ENCODE measurements around the gene DEDD2.
A peak's percentile ranks its signal among the peaks of the same experiment; 100 is the strongest.

DEDD2 gene

GRCh38 chr19:42201489-42202289 is 15.8 kb downstream of the DEDD2 start:
- DNase-seq = peak in 11 of 58 donors; percentile 3 to 45 (median 21)

- no peak for DNase-seq
Measured at GRCh38 chr19:42200116-42200715, 17.3 kb downstream of the DEDD2 start.

- no peak for DNase-seq
Measured at GRCh38 chr19:42199440-42200115, 17.9 kb downstream of the DEDD2 start.

DNA sequence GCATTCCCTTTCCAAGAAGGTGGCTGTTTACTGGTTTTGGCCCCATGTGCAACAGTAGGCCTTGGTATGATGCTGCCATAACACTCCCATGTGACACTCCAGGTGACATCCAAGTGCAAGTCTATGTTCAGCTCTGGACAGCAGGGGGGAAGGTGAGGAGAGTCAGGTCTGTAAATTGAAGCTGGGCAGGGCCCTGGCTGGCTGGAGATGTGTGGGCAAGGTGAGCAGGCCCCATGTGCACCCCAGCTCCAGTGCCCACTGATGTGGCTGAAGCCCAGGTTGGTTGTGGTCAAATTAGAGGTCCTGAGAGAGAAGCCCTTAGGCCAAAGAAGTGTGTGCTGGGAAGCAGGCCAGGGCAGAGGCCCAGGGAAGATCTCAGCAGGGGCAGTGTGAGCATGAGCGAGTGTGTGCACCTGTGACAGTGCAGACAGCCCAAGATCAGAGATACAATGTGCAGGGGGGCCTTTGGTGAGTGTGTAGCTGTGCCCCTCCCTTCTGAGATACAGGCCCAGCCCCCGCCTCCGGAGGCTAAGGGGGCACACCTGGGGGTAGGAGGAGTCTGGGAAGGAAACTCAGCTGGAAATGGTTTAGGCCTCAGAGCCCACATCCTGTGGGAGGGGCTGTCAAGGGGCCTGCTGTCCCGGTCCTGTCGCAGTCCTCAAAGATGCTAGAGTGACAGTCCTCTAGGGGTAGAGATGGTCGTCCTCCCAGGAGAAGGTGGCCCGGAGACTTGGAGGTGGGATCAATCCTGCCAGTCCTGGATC is 18.6 kb downstream of the DEDD2 start:
- DNase-seq = no peak

DNA sequence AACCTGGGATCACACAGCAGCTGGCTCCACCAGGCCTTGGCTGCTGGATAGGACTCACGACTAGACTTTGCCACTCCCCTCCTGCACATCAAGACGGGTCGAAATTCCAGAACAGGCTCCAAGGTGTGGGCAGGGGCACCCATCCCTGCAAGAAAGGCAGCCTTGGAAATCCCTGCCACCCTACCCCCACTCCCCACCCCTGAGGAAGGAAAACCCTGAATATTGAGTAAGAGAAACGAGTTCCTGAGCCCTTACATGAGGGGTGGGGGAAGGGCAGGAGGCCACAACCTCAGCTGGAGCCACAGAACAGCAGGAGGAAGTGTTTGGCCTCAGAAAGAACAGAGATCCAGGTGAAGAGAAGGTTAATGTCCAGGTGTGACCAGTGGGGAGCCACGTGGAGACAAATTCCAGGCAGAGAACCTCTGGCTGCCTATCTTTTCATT is 20.1 kb downstream of the DEDD2 start:
- no peak for DNase-seq

DNA sequence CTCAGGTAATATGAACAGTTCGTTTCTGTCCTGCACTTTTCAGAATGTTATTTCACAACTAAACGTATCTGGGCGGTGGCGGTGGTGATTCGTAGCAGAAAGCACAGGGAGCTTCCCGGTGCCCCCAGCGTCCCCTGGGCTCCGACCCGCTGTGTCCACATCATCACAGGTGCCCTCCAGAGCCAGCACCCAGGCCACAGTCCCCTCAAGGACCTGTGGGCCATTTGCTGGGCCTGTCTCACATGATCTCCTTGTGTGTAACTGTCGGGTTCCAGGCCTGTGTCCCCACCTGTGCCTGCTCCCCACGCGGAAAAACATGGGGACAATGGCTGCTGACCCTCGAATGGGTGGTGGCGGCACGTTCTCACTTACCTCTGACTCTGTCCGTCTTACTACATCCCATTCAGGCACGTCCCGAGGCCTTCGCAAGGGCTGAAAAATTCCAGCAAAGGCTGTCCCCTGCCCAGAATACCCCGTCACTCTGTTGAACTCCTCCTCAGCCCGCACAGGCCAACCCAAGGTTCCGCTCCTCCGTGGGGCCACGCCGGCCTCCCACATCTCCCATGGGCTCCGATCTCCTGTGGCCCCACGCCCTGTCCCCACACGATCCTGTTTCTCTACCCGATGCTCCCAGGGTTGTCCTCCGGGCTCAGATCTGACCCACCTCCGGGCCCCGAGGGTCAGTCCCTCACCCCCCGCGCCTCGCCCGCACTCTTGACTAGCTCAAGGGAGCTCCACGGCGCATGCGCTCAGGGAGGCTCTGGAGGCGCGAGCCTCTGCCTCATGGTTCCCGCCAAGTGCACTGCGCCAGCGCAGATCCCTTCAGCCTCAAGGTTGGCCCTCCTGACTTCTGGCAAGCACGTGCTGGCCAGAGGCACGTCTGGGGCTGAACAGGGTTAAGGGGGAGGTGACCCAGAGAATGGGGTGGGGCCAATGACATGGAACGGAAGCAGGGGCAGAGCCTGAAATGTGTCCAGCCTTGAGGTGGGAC is 21.2 kb downstream of the DEDD2 start:
- no peak for DNase-seq

DNA sequence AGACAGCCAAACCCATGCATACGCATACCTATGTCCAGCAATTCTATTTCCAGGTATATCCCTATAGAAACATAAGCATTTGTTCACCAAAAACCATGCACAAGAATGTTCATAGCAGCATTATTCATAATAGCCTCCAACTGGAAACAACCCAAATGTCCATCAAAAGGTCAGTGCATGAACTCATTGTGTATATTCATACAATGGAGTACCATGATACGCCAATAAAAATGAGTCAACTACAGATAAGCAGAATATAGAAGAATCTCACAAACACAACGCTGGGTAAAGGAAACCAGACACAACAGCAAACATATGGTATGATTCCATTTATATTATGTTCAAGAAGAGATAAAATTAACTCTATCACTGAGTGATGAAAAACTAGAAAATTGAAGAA is 23.8 kb downstream of the DEDD2 start:
- no peak for DNase-seq

DNA sequence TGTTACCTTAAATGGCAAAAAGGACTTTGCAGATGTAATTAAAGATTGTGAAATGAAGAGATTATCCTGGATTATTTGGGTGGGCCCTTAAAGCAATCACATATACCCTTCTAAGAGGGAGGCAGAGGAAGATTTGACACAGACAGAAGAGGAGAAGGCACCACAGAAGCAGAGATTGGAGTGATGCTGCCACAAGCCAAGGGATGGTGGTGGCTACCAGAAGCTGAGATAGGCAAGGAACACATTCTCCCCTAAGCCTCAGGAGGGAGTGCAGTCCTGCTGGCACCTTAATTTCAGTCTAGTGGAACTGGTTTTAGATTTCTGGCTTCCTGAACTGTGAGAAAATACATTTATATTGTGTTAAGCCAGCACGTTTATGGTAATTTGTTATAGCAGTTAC is 24.2 kb downstream of the DEDD2 start:
- no peak for DNase-seq

DNA sequence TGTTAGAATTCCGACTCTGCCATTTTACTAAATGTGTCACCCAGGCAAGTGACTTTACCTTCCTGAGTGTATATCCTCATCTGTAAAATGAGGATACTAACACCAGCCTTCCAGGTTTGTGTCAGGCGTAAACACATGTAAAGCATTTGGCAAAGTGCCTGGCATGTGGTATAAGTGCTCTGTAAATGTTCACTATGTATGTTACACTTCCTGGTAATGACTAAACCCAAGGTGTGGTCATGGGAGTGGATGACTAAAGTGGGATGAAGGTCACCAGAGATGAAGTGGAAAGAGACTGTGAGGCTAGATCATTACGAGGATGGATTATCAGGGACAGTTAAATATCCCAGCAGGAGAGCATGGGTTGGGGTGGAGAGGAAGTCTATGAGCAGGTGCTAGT is 25.6 kb downstream of the DEDD2 start:
- no peak for DNase-seq

GRCh38 chr19:42191330-42191729 is 26.1 kb downstream of the DEDD2 start:
- no peak for DNase-seq

- DNase-seq = no peak
Measured at GRCh38 chr19:42189133-42189532, 28.3 kb downstream of the DEDD2 start.

DNA sequence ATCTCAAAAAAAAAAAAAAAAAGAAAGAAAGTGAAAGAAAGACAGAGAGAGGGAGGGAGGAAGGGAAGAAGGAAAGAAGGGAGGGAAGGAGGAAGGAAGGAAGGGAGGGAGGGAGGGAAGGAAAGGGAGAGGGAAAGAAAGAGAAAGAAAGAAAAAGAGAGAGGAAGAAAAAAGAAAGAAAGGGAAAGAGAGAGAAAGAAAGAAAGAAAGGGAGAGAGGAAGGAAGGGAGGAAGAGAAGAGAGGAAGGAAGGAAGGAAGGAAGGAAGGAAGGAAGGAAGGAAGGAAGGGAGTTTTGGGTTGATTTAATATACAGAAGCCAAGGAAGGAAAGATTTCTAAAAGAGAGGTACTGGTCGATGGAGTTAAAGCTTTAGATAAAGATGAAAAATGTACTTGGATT is 28.8 kb downstream of the DEDD2 start:
- no peak for DNase-seq

DNA sequence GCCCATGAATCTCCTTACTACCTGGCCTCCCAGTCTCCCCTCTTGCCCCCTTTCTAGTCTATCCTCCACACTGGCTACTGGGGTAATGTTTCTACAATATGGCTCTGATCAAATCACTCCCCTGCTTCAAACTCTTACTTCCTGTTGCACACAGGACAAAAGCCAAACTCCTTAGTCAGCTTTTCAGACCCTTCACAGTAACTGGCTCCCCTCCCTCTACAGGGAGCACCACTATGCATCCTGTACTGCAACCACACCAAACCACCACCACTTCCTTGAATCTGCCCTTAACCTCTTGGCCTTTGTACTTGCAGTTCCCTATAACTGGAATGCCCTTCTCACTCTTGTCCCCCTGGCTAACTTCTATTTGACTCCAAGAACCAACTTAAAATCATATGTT is 32.2 kb downstream of the DEDD2 start:
- no peak for DNase-seq

- DNase-seq = peak in 55 of 58 donors; percentile 4 to 84 (median 58)
Measured at GRCh38 chr19:42184401-42184861, 33.0 kb downstream of the DEDD2 start.

GRCh38 chr19:42178791-42179674 is 38.4 kb downstream of the DEDD2 start:
- DNase-seq = peak in 1 of 58 donors; percentile 8

DNA sequence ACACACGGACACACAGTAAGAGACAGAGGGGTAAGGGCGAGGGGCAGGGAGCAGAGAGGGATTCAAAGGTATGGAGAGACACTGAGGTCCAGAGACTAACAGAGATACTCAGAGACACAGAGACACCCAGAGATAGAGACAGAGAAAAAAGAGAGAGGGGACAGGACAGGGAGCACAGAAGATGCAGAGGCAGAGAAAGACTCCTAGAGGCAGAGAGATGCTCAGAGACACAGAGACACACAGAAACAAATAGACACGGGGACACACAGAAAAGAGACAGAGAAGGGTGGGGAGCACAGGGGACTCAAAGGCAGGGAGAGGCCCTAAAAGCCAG is 39.8 kb downstream of the DEDD2 start:
- no peak for DNase-seq

DNA sequence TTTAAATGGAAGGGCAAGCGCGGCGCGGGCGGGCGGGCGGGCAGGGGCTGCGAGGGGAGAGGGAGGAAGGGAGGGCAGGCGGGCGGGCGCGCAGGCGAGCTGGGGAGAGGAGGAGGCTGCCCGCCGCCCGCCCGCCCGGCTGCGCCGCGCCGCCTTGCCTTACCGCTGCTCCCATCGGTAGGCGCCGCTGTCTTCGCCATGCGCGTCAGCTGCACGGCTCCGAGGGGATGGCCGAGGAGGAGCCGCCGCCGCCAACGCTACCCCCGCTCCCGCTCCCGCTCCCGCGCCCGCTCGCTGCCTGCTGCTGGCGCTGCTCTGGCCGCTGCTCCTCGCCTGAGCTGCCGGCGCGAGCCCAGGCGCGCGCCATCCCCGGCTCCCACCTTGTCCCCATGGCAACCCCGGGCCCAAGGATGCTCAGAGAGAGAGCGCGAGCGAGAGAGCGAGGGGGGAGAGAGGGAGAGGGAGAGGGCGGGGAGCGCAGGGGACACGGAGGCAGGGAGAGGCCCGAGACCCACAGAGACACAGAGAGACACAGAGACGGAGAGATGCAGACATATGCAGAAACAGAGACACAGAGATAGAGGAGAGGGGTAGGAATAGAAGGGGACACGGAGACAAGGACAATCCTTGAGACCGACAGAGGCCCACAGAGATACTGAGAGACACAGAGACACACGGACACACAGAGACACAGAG is 40.3 kb downstream of the DEDD2 start:
- DNase-seq = peak; percentile 12 to 91 (median 70)

- peak in 5 of 58 donors; percentile 37 to 74 (median 56) for DNase-seq
Measured at GRCh38 chr19:42176649-42176989, 40.9 kb downstream of the DEDD2 start.

All from anterior cingulate cortex (tissue), 58 donors.